ENCODE results near the gene MRPL3.

MRPL3 gene

DNA sequence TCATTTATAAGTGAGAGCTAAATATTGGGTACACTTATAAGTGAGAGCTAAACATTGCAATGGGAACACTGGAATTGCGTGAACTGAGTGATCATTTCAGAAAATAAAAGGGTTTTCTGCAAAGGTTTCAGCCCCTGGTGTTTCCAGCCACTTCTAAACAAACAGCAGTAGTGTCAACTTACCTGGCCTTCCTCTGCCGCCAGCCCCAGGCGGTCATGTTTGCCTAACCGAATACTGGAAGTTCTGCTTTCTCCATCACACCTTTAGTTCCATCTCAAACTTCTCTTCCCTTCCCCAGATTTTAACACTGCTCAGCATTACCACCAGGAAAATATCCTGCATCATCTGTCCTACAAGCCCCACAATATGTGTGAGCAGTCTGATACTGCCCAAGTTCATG, 58.6 kb downstream of the MRPL3 start:
- Histone ChIP-seq H3K9ac (ENCODE audit: low read length) (no peak overlapping the region), H3K27me3 (ENCODE audit: control insufficient read depth, insufficient read depth, low read length) (no peaks in the 10 kb centered on the region), H3K4me3 (ENCODE audit: low read length) (no peak overlapping the region), H3K4me1 (ENCODE audit: control insufficient read depth, insufficient read depth, low read length) (no peaks in the 10 kb centered on the region), H3K9me3 (ENCODE audit: control insufficient read depth, low read length) (no peaks in the 10 kb centered on the region), H3K36me3 (ENCODE audit: control insufficient read depth, insufficient read depth, low read length) (no peaks in the 10 kb centered on the region)

DNA sequence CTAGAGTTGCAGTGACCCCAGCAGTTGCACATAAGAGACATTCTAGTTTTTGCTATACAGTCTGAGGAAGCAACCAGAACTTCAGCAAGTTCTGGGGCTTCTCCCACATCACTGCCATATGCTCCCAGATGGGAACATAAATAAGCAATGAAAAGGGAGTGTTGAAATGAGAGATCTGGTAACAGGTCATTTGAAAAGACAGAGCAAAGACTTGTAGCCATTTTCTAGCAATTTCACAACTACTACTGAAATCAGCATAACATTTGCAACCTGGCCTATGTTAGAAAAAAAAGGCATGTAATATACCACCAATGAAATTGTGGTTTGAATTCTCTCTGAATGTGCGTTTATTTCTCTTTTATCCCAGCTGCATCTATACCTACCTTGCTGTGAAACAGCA, 63.7 kb downstream of the MRPL3 start:
- Histone ChIP-seq H3K9me3 (ENCODE audit: control insufficient read depth, low read length) (no peaks in the 10 kb centered on the region), H3K36me3 (ENCODE audit: control insufficient read depth, insufficient read depth, low read length) (no peaks in the 10 kb centered on the region), H3K4me3 (ENCODE audit: low read length) (no peak overlapping the region), H3K9ac (ENCODE audit: low read length) (no peak overlapping the region), H3K4me1 (ENCODE audit: control insufficient read depth, insufficient read depth, low read length) (no peaks in the 10 kb centered on the region), H3K27me3 (ENCODE audit: control insufficient read depth, insufficient read depth, low read length) (no peaks in the 10 kb centered on the region)

DNA sequence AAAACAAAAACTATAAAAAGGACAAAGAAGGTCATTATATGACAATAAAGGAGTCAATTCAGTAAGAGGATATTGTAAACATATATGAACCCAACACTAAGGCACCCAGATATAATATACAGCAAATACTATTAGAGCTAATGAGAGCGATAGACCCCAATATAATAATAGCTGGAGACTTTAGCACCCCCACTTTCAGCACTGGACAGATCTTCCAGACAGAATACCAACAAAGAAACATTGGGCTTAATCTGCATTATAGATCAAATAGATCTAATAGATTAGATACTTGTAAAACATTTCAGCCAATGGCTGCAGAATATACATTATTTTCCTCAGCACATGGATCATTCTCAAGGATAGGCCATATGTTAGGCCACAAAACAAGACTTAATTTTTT, 67.8 kb downstream of the MRPL3 start:
- Histone ChIP-seq H3K4me1 (ENCODE audit: control insufficient read depth, insufficient read depth, low read length) (no peaks in the 10 kb centered on the region), H3K9me3 (ENCODE audit: control insufficient read depth, low read length) (no peaks in the 10 kb centered on the region), H3K4me3 (ENCODE audit: low read length) (no peak overlapping the region), H3K36me3 (ENCODE audit: control insufficient read depth, insufficient read depth, low read length) (no peaks in the 10 kb centered on the region), H3K9ac (ENCODE audit: low read length) (no peak overlapping the region), H3K27me3 (ENCODE audit: control insufficient read depth, insufficient read depth, low read length) (no peaks in the 10 kb centered on the region)

- Histone ChIP-seq H3K9me3 (ENCODE audit: control insufficient read depth, low read length) (no peaks in the 10 kb centered on the region), H3K36me3 (ENCODE audit: control insufficient read depth, insufficient read depth, low read length) (no peaks in the 10 kb centered on the region)
Observed at GRCh38 chr3:131432441-131432840, 70.3 kb downstream of the MRPL3 start.

GRCh38 chr3:131431754-131432153, 71.0 kb downstream of the MRPL3 start:
- Histone ChIP-seq H3K36me3 (ENCODE audit: control insufficient read depth, insufficient read depth, low read length) (no peaks in the 10 kb centered on the region), H3K4me1 (ENCODE audit: control insufficient read depth, insufficient read depth, low read length) (no peaks in the 10 kb centered on the region), H3K9ac (ENCODE audit: low read length) (no peak overlapping the region), H3K27me3 (ENCODE audit: control insufficient read depth, insufficient read depth, low read length) (no peaks in the 10 kb centered on the region), H3K9me3 (ENCODE audit: control insufficient read depth, low read length) (no peaks in the 10 kb centered on the region), H3K4me3 (ENCODE audit: low read length) (no peak overlapping the region)

More at GRCh38 chr3:131432441-131432840, 70.3 kb downstream of the MRPL3 start:
- H3K4me3 ChIP-seq (ENCODE audit: low read length) = no peak overlapping the region
- H3K27me3 ChIP-seq (ENCODE audit: control insufficient read depth, insufficient read depth, low read length) = no peaks in the 10 kb centered on the region
- H3K9ac ChIP-seq (ENCODE audit: low read length) = no peak overlapping the region
- no peaks in the 10 kb centered on the region for H3K4me1 ChIP-seq (ENCODE audit: control insufficient read depth, insufficient read depth, low read length)

DNA sequence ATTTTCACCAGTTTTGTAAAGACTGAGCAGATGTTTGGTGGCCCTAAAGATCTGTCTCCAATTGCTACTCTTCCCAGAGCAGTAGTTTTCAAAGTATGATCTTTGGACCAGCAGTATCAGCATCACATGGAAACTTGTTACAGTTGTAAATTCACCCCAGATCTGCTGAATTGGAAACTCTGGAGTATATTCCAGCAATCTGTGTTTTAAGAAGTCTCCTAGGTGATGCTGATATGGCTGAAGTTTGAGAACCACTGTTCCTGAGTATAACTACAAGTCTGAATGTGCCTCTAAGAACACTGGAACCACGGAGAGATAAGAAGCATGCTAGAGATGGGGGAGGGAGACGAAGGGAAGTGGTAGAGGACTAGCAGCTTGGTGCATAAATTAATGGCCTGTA, 75.5 kb downstream of the MRPL3 start:
- H3K9ac ChIP-seq (ENCODE audit: low read length) = no peak overlapping the region
- H3K36me3 ChIP-seq (ENCODE audit: control insufficient read depth, insufficient read depth, low read length) = no peaks in the 10 kb centered on the region
- H3K4me3 ChIP-seq (ENCODE audit: low read length) = no peak overlapping the region
- H3K9me3 ChIP-seq (ENCODE audit: control insufficient read depth, low read length) = no peaks in the 10 kb centered on the region
- no peaks in the 10 kb centered on the region for H3K27me3 ChIP-seq (ENCODE audit: control insufficient read depth, insufficient read depth, low read length)
- H3K4me1 ChIP-seq (ENCODE audit: control insufficient read depth, insufficient read depth, low read length) = no peaks in the 10 kb centered on the region

DNA sequence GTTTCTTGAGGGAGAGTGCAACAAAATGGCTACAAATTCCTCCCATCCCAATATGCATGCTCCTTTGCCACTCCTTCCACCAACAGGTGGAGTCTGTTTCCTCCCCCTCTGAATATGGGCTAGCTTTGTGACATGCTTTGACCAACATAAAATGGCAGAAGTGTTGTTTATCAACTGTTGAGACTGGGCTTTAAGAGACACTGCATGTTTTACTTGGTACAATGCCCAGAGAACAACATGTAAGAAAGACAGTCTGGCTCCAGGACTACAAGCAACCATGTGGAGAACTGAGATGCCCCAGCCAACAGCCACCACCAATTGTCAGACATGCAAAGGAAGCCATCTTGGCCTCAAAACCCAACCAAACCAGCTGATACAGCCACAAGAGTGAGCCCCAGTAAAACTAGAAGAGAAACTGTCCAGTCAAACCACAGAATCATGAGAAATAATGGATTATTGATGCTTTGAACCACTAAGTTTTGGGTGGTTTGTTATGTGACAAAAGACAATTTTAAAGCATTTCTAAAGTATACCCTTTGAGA, 80.7 kb downstream of the MRPL3 start:
- no peaks in the 10 kb centered on the region for H3K36me3 ChIP-seq (ENCODE audit: control insufficient read depth, insufficient read depth, low read length)
- no peak overlapping the region for H3K4me3 ChIP-seq (ENCODE audit: low read length)
- no peaks in the 10 kb centered on the region for H3K9me3 ChIP-seq (ENCODE audit: control insufficient read depth, low read length)
- H3K9ac ChIP-seq (ENCODE audit: low read length) = no peak overlapping the region
- no peaks in the 10 kb centered on the region for H3K27me3 ChIP-seq (ENCODE audit: control insufficient read depth, insufficient read depth, low read length)
- H3K4me1 ChIP-seq (ENCODE audit: control insufficient read depth, insufficient read depth, low read length) = no peaks in the 10 kb centered on the region

- no peaks in the 10 kb centered on the region for H3K4me1 ChIP-seq (ENCODE audit: control insufficient read depth, insufficient read depth, low read length)
- no peak overlapping the region for H3K4me3 ChIP-seq (ENCODE audit: low read length)
- no peaks in the 10 kb centered on the region for H3K36me3 ChIP-seq (ENCODE audit: control insufficient read depth, insufficient read depth, low read length)
- no peaks in the 10 kb centered on the region for H3K9me3 ChIP-seq (ENCODE audit: control insufficient read depth, low read length)
- no peaks in the 10 kb centered on the region for H3K27me3 ChIP-seq (ENCODE audit: control insufficient read depth, insufficient read depth, low read length)
- H3K9ac ChIP-seq (ENCODE audit: low read length) = no peak overlapping the region
Observed at GRCh38 chr3:131421301-131421700, 81.5 kb downstream of the MRPL3 start.

- Histone ChIP-seq H3K9ac (ENCODE audit: low read length) (no peak overlapping the region), H3K36me3 (ENCODE audit: control insufficient read depth, insufficient read depth, low read length) (no peaks in the 10 kb centered on the region), H3K4me3 (ENCODE audit: low read length) (no peak overlapping the region), H3K27me3 (ENCODE audit: control insufficient read depth, insufficient read depth, low read length) (no peaks in the 10 kb centered on the region), H3K4me1 (ENCODE audit: control insufficient read depth, insufficient read depth, low read length) (no peaks in the 10 kb centered on the region), H3K9me3 (ENCODE audit: control insufficient read depth, low read length) (no peaks in the 10 kb centered on the region)
Observed at GRCh38 chr3:131417751-131418150, 85.0 kb downstream of the MRPL3 start.

Measured in mucosa of stomach (tissue), 1 donor.